T-helper 1 cell treated with Interleukin-12 subunit alpha and Interleukin-12 subunit beta and Interleukin-4 antibody, amounts not matched to agents 30 μg/mL and 1 μg/mL, for 36 hours (primary cell): ENCODE results near the gene EFCAB6.

Experiments
- H3K27ac Mint-ChIP-seq: one replicate; pipeline ENCODE4 v1.8.0; 2021; ENCODE audit warnings: mild to moderate bottlenecking, mixed read lengths
- H3K27me3 Mint-ChIP-seq: one replicate; pipeline ENCODE4 v1.8.0; 2021; ENCODE audit warnings: low read depth, mixed read lengths
- H3K36me3 Mint-ChIP-seq: one replicate; pipeline ENCODE4 v1.8.0; 2021; ENCODE audit warnings: low read depth, mixed read lengths
- H3K4me1 Mint-ChIP-seq: one replicate; pipeline ENCODE4 v1.8.0; 2021; ENCODE audit warnings: low read depth, mixed read lengths
- H3K4me3 Mint-ChIP-seq: one replicate; pipeline ENCODE4 v1.8.0; 2021; ENCODE audit warnings: mild to moderate bottlenecking, moderate library complexity, mixed read lengths
- H3K9me3 Mint-ChIP-seq: one replicate; pipeline ENCODE4 v1.8.0; 2021; ENCODE audit warnings: mixed read lengths

The EFCAB6 gene

DNA sequence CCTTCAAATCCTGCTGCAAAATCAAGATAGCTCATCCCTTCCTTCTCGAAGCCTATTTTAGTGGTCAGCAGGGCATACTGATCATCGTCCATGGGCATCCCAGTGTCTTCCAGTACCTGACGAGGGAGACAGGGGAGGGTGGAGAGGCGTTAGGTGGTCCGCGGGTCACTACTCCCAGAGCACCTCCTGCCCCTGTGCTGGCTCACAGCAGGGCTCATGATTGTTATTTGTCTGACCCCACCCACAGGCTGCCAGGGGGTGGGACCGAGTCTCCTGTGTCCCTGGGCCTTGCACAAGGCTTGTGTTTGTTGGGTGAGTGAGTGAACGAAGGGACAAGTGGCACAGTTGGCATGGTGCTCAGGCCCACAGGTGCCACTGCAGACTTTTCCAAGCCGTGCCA is 177.0 kb downstream of the EFCAB6 start:
- no peaks in the 10 kb centered on the region for H3K27me3 Mint-ChIP-seq
- no peaks in the 10 kb centered on the region for H3K4me1 Mint-ChIP-seq
- H3K27ac Mint-ChIP-seq: no peak overlapping the region
- H3K9me3 Mint-ChIP-seq: peaks cover 18% of the 10 kb centered on the region
- no peak overlapping the region for H3K4me3 Mint-ChIP-seq
- H3K36me3 Mint-ChIP-seq: peaks cover 3% of the 10 kb centered on the region

DNA sequence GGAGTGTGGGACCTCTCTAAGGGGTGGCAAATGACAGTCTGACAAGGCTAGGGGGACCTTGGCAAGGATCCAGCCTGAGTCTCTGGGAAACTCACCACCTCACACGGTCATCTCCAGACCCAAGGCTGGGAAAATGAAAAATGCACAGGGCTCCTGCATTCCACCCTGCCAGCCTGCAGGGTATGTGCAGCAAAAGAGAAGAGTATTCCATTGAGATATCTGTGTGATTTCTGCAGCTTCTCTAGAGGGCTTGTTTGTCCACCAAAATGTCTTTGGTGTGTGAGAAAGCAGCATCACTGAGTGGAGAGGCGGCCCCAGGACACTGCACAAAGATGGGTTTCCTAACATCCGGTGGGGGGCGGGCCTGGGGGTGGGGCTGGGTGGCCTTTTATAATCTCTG is 177.8 kb downstream of the EFCAB6 start:
- H3K4me3 Mint-ChIP-seq: no peak overlapping the region
- no peaks in the 10 kb centered on the region for H3K27me3 Mint-ChIP-seq
- no peaks in the 10 kb centered on the region for H3K4me1 Mint-ChIP-seq
- H3K36me3 Mint-ChIP-seq: no peaks in the 10 kb centered on the region
- H3K9me3 Mint-ChIP-seq: peaks cover 12% of the 10 kb centered on the region
- no peak overlapping the region for H3K27ac Mint-ChIP-seq

DNA sequence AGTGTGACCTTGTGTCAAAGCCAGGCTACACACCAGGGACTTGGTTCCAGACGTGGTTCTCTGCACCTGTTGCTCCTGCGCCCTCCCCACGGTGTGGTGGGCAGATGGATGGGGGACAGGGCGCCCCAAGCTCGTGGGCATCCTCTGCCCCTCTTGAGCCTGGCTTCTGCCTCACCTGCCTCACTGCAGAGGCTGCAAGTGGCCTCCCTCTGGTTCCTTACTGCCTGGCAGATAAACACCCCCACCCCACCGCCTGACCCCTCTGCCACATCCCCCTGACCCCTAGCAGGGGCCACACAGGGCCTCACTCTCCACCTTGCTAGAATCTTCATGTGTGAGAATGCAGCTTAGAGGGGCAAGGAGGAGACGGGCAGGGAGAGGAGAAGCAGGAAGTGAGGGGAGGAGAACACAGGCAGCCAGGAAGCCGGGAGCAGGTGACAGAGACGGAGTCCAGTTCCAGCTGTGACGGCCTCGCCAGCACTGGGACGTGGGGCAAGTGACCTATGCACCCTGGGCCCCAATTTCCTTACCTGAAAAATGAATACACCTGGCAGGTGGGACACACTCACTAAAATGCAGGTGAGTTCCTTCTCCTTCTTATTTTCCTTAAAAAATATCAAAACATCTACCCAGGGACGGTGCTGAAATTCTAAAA is 178.3 kb downstream of the EFCAB6 start:
- Mint-ChIP-seq H3K27me3 (no peaks in the 10 kb centered on the region), H3K27ac (no peak overlapping the region), H3K4me1 (no peaks in the 10 kb centered on the region), H3K36me3 (no peaks in the 10 kb centered on the region), H3K9me3 (peaks cover 8% of the 10 kb centered on the region), H3K4me3 (no peak overlapping the region)

DNA sequence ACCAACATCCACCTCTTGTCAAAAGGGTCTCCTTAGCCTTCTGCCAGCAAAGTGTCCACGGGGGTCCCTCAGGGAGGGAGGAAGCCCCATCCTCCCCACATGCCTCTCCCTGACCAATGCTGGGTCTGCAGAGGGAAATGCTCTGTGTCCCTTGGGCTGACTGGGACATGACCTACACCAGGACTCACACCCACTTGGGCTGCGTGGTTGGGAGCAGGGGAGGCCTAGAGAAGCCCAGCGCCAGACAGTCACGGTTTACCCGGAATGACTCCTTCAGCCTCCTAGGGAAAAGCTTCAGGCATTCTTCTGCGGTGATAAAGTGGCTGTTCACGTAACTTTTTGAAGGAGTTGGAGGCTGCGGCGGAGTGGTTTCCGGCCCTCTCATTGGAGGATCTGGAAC is 180.3 kb downstream of the EFCAB6 start:
- Mint-ChIP-seq H3K9me3 (no peaks in the 10 kb centered on the region), H3K4me1 (no peaks in the 10 kb centered on the region), H3K27me3 (no peaks in the 10 kb centered on the region), H3K4me3 (no peak overlapping the region), H3K36me3 (no peaks in the 10 kb centered on the region), H3K27ac (no peak overlapping the region)

DNA sequence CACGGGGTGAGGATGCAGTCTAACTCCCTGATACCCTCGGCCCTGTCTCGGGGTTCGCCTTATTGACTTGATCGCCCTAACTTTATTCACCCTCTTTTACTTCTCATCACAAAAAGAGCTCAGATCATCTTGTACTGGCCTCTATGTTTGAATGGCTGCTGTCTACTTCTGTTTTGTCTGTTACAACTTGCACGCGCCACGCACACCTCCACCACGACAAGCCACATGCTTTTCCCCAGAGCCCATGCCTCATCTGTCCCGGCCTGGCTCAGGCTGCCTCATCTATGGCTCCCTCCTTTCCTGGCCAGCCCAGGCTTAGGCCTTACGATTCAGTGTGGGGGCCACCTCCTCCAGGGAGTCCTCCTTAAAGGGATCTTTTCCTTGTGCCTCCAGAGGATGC is 180.9 kb downstream of the EFCAB6 start:
- Mint-ChIP-seq H3K4me1 (no peaks in the 10 kb centered on the region), H3K27me3 (no peaks in the 10 kb centered on the region), H3K4me3 (no peak overlapping the region), H3K9me3 (no peaks in the 10 kb centered on the region), H3K36me3 (no peaks in the 10 kb centered on the region), H3K27ac (no peak overlapping the region)

DNA sequence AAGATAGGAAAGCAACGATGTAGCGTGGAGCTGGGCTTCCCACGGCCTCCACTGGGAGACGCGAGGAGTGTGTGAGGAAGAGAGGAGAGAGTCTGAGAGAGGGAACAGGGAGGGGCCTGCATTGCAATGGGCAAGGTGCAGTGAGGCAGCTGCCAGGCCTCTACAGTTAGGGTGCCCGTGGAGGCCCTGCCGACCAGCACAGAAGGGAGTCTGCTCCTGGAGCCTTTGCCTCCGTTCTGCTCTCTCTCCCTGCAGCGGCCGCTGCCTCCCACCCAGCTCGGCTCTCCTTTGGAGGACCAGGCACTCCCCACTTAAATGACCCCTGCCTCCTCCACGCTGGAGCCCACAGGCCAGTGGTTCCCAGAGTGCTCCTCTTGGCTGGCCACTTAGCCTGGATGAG is 181.7 kb downstream of the EFCAB6 start:
- Mint-ChIP-seq H3K27me3 (no peaks in the 10 kb centered on the region), H3K4me1 (no peaks in the 10 kb centered on the region), H3K27ac (no peak overlapping the region), H3K36me3 (no peaks in the 10 kb centered on the region), H3K4me3 (no peak overlapping the region), H3K9me3 (no peaks in the 10 kb centered on the region)

DNA sequence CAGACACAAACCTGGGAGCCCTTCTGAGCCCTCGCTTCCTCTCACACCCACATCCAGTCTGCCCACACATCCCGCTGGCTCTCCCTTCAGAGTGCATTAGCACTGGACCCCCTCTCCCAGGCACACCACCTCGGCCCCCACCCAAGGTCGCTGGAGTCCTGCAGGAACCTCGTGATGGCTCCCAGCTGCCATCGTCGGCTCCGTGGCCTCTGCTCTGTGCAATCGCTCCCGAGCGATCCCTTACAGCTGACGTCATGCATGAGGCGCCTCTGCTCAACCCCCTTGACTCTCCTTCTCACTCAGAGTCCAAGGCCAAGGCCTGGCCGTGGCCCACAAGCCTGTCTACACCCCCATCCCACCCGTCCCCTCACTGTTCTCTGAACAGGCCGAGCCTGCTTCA is 183.9 kb downstream of the EFCAB6 start:
- Mint-ChIP-seq H3K36me3 (no peaks in the 10 kb centered on the region), H3K4me3 (no peak overlapping the region), H3K27ac (no peak overlapping the region), H3K27me3 (no peaks in the 10 kb centered on the region), H3K4me1 (no peaks in the 10 kb centered on the region), H3K9me3 (no peaks in the 10 kb centered on the region)

DNA sequence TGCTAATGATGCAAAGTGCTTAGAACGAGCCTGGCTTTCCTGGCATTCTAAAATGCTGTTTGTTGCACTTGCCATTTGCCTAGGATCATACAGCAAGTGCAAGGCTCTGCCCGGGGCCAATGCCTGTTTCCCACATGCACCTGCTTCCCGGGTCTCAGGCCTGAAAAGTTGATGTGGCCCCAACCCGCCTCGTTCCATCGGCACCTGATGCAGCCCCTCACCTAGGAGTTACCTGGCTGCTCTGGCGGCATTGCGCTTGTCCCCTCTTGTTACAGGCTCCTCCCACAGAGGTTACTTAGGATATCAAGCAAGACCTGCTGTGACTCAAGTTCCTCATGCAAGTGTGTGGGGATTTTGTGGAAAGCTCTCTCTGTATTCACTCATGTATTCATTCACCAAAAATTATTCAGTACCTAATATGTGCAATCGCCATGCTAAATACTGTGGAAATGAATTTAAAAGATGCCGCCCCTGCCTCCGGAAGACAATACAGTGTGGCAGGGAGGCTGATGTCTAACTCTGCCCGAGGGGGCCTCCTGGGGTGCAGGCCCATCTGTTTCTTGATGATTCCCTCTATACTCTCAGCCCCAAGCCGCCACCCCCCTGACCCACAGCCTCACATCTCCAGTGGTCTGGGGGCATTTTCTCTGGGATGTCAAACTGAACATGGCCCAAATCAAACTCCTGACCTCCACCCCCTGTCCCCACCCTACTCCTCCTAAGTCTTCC is 184.5 kb downstream of the EFCAB6 start:
- Mint-ChIP-seq H3K4me3 (no peak overlapping the region), H3K27me3 (no peaks in the 10 kb centered on the region), H3K4me1 (no peaks in the 10 kb centered on the region), H3K36me3 (no peaks in the 10 kb centered on the region), H3K9me3 (no peaks in the 10 kb centered on the region), H3K27ac (no peak overlapping the region)

DNA sequence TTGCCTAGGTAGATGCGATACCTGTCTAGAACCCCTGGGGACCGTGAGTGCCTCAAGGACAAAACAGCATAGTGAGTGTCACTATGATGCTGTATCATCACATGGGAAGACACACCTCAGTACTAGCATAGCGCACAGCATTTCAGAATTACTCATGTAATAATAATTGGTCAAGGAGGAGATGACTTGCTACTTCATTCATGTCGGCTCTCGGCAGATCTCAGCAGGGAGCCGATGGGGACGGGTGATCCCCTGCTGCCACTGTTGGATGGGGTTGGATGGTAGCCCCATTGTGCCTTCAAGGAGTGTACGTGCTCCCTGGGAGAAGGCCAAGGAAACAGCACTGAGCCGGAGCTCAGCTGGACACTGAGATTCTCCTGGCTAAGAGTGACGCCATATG is 186.9 kb downstream of the EFCAB6 start:
- H3K27me3 Mint-ChIP-seq: no peaks in the 10 kb centered on the region
- H3K27ac Mint-ChIP-seq: no peak overlapping the region

DNA sequence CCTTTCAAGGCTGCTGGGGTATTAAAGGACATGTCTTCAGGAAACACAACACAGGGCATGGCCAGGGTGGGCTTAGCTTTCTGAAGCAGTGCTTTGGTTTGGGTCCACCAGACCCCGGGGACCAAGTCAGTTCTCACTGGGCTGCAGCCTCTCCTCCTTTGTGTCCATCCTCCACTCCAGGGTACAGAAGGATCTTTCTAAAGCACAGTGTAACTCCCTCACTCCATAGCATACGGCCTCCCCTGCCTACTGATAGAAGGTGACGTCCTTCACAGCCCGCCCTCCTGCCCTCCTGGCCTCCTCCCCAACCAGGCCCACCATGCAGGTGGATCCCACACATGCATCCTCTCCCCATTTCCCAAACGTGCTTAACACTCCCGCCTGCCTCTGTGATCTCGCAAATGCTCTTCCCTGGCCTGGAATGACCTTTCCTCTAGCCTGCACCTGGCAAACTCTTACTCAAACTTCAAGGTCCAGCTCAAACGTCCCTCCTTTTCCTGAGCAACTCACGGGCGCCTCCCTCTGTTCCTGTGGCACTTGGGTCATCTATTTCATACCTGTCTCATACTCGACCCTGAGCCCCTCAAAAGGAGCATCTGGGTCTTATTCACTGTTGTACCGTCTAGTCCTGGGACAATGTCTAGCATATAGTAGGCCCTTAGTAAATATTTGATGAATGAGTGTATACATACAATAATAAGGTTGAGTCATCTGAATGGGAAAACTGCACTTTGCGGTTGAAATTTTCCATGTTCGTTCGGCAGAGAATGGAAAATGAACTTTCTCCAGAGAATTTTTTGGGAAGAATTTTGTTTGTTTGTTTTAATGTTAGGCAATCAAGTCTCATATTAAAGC is 187.7 kb downstream of the EFCAB6 start:
- Mint-ChIP-seq H3K36me3 (no peaks in the 10 kb centered on the region), H3K9me3 (no peaks in the 10 kb centered on the region), H3K27ac (no peak overlapping the region), H3K27me3 (peaks cover 2% of the 10 kb centered on the region), H3K4me3 (no peak overlapping the region), H3K4me1 (no peaks in the 10 kb centered on the region)

More for the DNA sequence above, 186.9 kb downstream of the EFCAB6 start:
- Mint-ChIP-seq H3K9me3 (no peaks in the 10 kb centered on the region), H3K4me1 (no peaks in the 10 kb centered on the region), H3K4me3 (no peak overlapping the region), H3K36me3 (no peaks in the 10 kb centered on the region)

DNA sequence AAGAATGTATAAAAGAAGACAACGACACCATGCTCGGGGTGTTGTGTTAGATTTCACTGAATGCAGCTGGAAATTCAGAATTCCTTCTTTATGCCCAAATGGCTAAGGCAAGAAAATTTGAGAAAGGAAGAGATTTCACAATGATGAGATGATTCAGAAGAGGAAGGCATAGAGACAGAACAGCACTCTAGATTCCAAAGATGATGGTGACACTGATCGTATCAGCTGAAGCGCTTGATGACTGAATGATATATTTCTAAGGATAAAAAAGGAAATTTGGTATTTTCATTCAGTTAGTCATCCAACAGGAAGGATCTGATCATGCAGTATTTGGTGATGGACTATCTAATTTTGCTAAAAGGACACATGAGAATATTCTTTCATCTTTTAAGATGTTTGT is 189.2 kb downstream of the EFCAB6 start:
- no peak overlapping the region for H3K27ac Mint-ChIP-seq
- no peaks in the 10 kb centered on the region for H3K4me1 Mint-ChIP-seq
- H3K9me3 Mint-ChIP-seq: no peaks in the 10 kb centered on the region
- no peak overlapping the region for H3K4me3 Mint-ChIP-seq
- H3K27me3 Mint-ChIP-seq: peaks cover 7% of the 10 kb centered on the region
- no peaks in the 10 kb centered on the region for H3K36me3 Mint-ChIP-seq

DNA sequence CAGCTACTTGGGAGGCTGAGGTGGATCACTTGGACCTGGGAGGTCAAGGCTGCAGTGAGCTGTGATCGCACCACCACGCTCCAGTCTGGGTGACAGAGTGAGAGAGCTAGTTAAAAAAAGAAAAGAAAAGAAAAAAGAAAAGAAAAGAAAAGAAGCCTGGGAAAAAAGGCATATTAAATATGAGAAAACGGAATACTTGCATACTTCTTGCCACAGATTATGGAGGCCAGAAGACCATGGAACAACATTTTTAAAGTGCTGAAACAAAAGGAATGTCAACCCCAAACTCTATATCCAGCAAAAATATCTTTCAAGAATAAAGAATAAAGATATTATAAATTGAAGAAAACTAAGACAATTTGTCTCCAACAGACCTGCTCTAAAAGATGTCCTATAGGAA is 191.9 kb downstream of the EFCAB6 start:
- Mint-ChIP-seq H3K4me1 (no peaks in the 10 kb centered on the region), H3K27ac (no peak overlapping the region), H3K4me3 (no peak overlapping the region), H3K27me3 (peaks cover 7% of the 10 kb centered on the region), H3K36me3 (no peaks in the 10 kb centered on the region), H3K9me3 (no peaks in the 10 kb centered on the region)

DNA sequence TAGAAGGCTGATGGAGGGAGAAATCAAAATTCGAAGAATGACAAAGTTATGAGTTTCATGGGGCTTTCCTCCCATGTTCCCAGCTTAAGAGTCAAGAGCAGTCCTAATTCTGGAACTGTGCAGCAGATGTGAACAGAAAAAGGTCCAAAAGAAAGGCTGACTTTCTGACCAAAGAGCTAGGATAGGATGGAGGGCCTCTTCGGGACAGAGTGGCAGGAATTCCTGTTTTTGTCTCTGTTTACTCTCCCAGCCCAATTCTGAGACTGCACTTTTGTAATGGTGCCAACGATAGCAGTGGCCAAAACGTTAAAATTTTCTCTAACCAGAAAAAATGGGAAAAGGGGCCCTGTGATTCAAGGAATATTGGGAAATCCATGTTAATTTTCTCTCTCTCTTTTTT is 193.6 kb downstream of the EFCAB6 start:
- Mint-ChIP-seq H3K4me3 (no peak overlapping the region), H3K4me1 (no peaks in the 10 kb centered on the region), H3K36me3 (no peaks in the 10 kb centered on the region), H3K27me3 (peaks cover 7% of the 10 kb centered on the region), H3K9me3 (no peaks in the 10 kb centered on the region), H3K27ac (no peak overlapping the region)

DNA sequence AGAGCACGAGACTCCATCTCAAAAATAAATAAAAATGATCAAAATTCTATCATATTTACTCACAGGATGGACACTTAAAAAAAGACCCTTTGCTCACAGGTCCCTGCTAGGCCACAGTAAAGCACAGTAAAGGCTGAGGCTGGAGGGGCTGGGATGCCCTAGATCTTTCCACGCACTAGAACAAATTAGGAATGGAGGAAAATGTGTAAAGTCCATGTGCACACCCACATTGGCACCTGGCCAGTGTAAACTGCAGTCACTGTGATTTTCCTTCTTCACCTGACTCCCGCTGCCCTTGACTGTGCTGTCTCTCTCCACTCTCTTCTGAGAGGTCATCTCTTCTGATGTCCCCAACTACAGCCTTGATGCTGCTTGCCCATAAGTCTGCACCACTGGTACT is 195.5 kb downstream of the EFCAB6 start:
- no peaks in the 10 kb centered on the region for H3K36me3 Mint-ChIP-seq
- H3K4me3 Mint-ChIP-seq: no peak overlapping the region
- no peaks in the 10 kb centered on the region for H3K4me1 Mint-ChIP-seq
- H3K27ac Mint-ChIP-seq: no peak overlapping the region
- no peaks in the 10 kb centered on the region for H3K9me3 Mint-ChIP-seq
- peaks cover 7% of the 10 kb centered on the region for H3K27me3 Mint-ChIP-seq

DNA sequence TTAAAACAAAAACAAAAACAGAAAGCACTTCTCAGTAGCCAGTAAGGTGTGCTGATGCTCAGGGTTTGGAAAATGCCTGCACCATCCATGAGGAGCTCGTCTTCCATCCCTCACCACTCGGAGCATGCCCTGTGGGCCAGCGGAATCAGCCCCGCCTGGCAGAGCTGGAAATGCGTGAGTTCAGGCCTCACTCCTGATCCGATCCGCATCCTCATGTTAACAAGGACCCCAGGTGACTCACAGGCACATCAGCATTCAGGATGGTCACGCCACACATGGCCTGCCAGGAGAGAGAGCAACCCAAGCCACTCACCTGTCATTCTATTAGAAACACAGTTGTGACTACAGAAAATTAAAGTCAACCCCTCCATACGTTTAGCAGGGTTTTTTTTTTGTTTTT is 211.8 kb downstream of the EFCAB6 start:
- H3K4me1 Mint-ChIP-seq: no peaks in the 10 kb centered on the region
- H3K36me3 Mint-ChIP-seq: no peaks in the 10 kb centered on the region
- H3K27ac Mint-ChIP-seq: no peak overlapping the region
- no peaks in the 10 kb centered on the region for H3K9me3 Mint-ChIP-seq
- no peak overlapping the region for H3K4me3 Mint-ChIP-seq
- H3K27me3 Mint-ChIP-seq: peaks cover 6% of the 10 kb centered on the region
